HFFc6 (cell line): ENCODE measurements around the gene KRT74. TPM values are rescaled to one million over a fixed set of nuclear protein-coding genes. Genes with fewer than 3 reads are reported as not detected.
A peak's percentile ranks its signal among the peaks of the same experiment; 100 is the strongest.

Experiments
- DNase-seq: peaks from one replicate; pipeline ENCODE4 v3.0.0-alpha.2; 2018
- H3K27ac Mint-ChIP-seq: 2 replicates; pipeline ENCODE4 v1.8.0; 2020; ENCODE audit warnings: mild to moderate bottlenecking, mixed read lengths
- H3K27me3 Mint-ChIP-seq: 2 replicates; pipeline ENCODE4 v1.8.0; 2021; ENCODE audit warnings: mild to moderate bottlenecking, moderate library complexity, mixed read lengths; ENCODE audit not compliant: insufficient read depth
- H3K36me3 Mint-ChIP-seq: 2 replicates; pipeline ENCODE4 v1.8.0; 2021; ENCODE audit warnings: low read depth, mixed read lengths
- H3K4me1 Mint-ChIP-seq: 2 replicates; pipeline ENCODE4 v1.8.0; 2020; ENCODE audit warnings: low read depth, mixed read lengths
- H3K4me3 Mint-ChIP-seq: 2 replicates; pipeline ENCODE4 v1.8.0; 2020; ENCODE audit warnings: mild to moderate bottlenecking, moderate library complexity, mixed read lengths
- H3K9me3 Mint-ChIP-seq: 2 replicates; pipeline ENCODE4 v1.8.0; 2020; ENCODE audit warnings: mild to moderate bottlenecking, mixed read lengths
- CTCF ChIP-seq: fragments of 200-600 bp; sonication (generic); IDR thresholded peaks from 2 replicates; pipeline ENCODE4 v1.5.0; 2021; ENCODE audit warnings: antibody characterized with exemption, mild to moderate bottlenecking
- total RNA-seq, 6 experiments: library from RNA; stranded (reverse); fragmentation: NEBNext Ultra II Directional; extraction: Animal tissue kit (Norgen Biotek cat#: 25700); gene quantifications; 2 replicates in 1 of 6; 3 replicates in 5 of 6; pipeline ENCODE4 v1.2.3, GENCODE V29; 2021

Gene KRT74
- total RNA-seq, 6 experiments from 2014 or later: not detected

GRCh38 chr12:52561880-52562449 is 11.7 kb downstream of the KRT74 start:
- no peak for DNase-seq
- peak; percentile 65 for TF ChIP-seq CTCF
- H3K27me3 Mint-ChIP-seq: peaks cover 34% of the 10 kb centered on the region
- no peak overlapping the region for H3K27ac Mint-ChIP-seq
- H3K4me3 Mint-ChIP-seq: no peak overlapping the region
- H3K4me1 Mint-ChIP-seq: no peaks in the 10 kb centered on the region
- no peaks in the 10 kb centered on the region for H3K36me3 Mint-ChIP-seq
- no peaks in the 10 kb centered on the region for H3K9me3 Mint-ChIP-seq

GRCh38 chr12:52559979-52560378 is 13.7 kb downstream of the KRT74 start:
- no peaks in the 10 kb centered on the region for H3K9me3 Mint-ChIP-seq
- H3K4me3 Mint-ChIP-seq: no peak overlapping the region
- no peak for DNase-seq
- H3K27ac Mint-ChIP-seq: no peak overlapping the region
- H3K27me3 Mint-ChIP-seq: peaks cover 33% of the 10 kb centered on the region
- H3K36me3 Mint-ChIP-seq: no peaks in the 10 kb centered on the region
- no peaks in the 10 kb centered on the region for H3K4me1 Mint-ChIP-seq
- no peak for TF ChIP-seq CTCF

- no peak overlapping the region for H3K4me3 Mint-ChIP-seq
- TF ChIP-seq CTCF: no peak
- no peaks in the 10 kb centered on the region for H3K4me1 Mint-ChIP-seq
- H3K36me3 Mint-ChIP-seq: no peaks in the 10 kb centered on the region
- peaks cover 42% of the 10 kb centered on the region for H3K27me3 Mint-ChIP-seq
- no peak overlapping the region for H3K27ac Mint-ChIP-seq
- H3K9me3 Mint-ChIP-seq: no peaks in the 10 kb centered on the region
- no peak for DNase-seq
Observed at GRCh38 chr12:52558781-52559445, 14.7 kb downstream of the KRT74 start.

- Mint-ChIP-seq H3K36me3 (no peaks in the 10 kb centered on the region), H3K4me3 (no peak overlapping the region), H3K27me3 (peaks cover 55% of the 10 kb centered on the region), H3K27ac (no peak overlapping the region), H3K9me3 (no peaks in the 10 kb centered on the region), H3K4me1 (no peaks in the 10 kb centered on the region)
- no peak for TF ChIP-seq CTCF
- DNase-seq: no peak
Observed at GRCh38 chr12:52557476-52557875, 16.2 kb downstream of the KRT74 start.

GRCh38 chr12:52555577-52555976 is 18.1 kb downstream of the KRT74 start:
- Mint-ChIP-seq H3K4me1 (no peaks in the 10 kb centered on the region), H3K9me3 (no peaks in the 10 kb centered on the region), H3K4me3 (no peak overlapping the region), H3K27ac (no peak overlapping the region), H3K36me3 (no peaks in the 10 kb centered on the region), H3K27me3 (peaks cover 65% of the 10 kb centered on the region)
- DNase-seq: no peak
- TF ChIP-seq CTCF: no peak
